Subcutaneous adipose tissue (tissue), 4 donors: Measurements from ENCODE around the gene PLPPR3. TPM values are rescaled to one million over a fixed set of nuclear protein-coding genes. Genes with fewer than 3 reads are reported as not detected.

Experiments used
- total RNA-seq, 4 donors: library from RNA; depleted of rRNA; stranded (reverse); fragments of >200 nt; gene quantifications; one replicate each; pipeline ENCODE4 v1.1.0, GENCODE V29; 2016
- TF ChIP-seq, protein P1 (sequence below): fragments of 450-650 bp; IDR thresholded peaks from one replicate; pipeline ENCODE4 v1.5.1; 2016; ENCODE audit warnings: low read depth, mild to moderate bottlenecking, control low read depth, antibody characterized with exemption, moderate library complexity

PLPPR3 gene
- total RNA-seq, 4 donors from 2014 or later = not detected

DNA sequence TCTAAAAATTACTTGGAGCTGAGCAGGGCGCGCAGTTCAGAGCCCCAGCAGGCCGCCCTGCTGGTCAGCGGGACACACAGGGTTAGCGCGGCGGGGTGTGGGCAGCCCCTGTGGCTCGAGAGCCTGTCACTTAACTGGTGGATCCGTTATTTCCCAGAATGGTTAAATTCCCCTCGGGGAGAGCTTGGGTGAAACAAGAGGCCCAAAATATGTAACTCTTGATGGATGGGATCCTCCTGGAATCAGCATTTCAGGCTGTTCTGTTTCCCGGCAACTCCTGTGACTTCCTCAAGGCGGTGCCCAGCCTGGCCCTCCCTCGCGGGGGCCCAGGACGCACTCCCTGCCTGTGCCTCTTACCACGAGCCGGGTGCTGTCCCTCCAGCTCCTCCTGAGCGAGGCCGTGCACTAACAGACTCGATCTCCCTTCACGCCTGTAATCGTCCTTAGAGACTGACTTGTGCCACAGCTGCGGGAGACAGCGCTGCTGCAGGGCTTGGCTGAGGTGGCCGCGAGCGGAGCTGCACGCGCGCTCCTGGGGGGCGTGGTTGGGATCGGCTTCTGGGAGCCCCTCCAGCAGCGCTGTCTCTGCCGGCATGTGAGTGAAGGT lies 14.8 kb downstream of the PLPPR3 start:
- TF ChIP-seq, protein P1, sequence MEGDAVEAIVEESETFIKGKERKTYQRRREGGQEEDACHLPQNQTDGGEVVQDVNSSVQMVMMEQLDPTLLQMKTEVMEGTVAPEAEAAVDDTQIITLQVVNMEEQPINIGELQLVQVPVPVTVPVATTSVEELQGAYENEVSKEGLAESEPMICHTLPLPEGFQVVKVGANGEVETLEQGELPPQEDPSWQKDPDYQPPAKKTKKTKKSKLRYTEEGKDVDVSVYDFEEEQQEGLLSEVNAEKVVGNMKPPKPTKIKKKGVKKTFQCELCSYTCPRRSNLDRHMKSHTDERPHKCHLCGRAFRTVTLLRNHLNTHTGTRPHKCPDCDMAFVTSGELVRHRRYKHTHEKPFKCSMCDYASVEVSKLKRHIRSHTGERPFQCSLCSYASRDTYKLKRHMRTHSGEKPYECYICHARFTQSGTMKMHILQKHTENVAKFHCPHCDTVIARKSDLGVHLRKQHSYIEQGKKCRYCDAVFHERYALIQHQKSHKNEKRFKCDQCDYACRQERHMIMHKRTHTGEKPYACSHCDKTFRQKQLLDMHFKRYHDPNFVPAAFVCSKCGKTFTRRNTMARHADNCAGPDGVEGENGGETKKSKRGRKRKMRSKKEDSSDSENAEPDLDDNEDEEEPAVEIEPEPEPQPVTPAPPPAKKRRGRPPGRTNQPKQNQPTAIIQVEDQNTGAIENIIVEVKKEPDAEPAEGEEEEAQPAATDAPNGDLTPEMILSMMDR = no peak

DNA sequence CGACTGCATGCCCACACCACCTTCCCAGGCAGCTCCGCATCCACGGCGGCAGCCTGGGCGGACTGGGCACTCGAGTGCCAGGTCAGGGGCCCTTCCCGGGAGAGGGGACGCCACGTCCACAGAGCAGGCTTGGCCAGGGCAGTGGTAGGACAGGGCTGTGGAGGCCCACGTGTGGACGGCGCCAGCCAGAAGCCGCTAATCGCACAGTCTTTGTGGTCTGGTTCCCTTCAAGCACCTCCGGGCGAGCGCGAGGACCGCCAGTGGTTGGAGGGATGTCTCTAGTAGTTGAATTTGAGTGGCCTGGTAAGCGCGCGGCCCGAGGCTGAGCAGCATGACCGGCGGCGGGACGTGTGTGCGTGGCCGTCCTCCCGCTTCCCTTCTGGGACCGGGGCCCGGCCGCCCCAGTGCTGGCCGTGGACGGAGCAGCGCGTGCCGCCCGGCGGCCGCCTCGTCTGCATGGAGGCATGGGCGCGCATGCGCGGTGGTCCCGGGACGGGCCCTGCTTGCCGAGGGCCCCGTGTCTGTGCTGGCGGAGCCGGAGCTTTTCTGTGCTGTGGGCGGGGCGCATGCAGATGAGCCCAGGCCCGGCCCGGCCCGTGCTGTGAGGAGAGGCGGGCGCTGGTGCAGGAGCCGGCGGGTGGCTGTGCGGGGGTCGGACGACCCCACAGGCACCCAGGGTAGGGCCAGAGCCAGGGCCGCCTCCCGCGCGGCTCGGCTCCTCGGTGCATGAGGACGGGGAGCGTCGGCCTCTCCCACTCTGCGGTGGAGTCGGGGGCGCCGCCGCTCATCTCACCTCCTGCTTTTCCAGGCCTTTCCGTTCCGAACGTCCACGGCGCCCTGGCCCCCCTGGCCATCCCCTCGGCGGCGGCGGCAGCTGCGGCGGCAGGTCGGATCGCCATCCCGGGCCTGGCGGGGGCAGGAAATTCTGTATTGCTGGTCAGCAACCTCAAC lies 15.9 kb downstream of the PLPPR3 start:
- TF ChIP-seq, protein P1 = no peak

- TF ChIP-seq, protein P1 = no peak
Measured at GRCh38 chr19:805166-805551, 16.6 kb downstream of the PLPPR3 start.

GRCh38 chr19:804419-805165 lies 17.2 kb downstream of the PLPPR3 start:
- TF ChIP-seq, protein P1 = no peak

DNA sequence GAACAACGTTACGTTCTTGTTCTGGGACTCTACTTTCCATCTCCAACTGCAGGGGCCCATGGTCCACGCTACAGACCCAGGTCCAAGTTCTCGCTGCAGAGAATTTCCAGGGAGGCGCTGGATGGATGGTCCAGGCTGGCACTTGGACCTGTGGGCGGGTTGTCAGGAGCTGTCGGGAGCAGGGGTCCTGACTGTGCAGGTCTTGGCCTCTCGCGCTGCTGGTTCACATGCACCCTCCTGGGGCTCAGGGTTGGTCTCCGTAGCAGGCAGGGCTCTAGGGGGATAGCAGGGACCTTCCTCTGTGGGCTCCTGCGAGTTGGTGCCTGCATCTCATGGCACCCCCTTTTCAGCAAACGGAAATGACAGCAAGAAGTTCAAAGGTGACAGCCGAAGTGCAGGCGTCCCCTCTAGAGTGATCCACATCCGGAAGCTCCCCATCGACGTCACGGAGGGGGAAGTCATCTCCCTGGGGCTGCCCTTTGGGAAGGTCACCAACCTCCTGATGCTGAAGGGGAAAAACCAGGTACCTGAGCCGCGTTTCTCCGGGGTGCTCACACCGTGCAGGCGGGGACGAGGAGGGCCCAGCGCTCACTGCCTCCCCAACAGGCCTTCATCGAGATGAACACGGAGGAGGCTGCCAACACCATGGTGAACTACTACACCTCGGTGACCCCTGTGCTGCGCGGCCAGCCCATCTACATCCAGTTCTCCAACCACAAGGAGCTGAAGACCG lies 17.9 kb downstream of the PLPPR3 start:
- TF ChIP-seq, protein P1 = no peak

DNA sequence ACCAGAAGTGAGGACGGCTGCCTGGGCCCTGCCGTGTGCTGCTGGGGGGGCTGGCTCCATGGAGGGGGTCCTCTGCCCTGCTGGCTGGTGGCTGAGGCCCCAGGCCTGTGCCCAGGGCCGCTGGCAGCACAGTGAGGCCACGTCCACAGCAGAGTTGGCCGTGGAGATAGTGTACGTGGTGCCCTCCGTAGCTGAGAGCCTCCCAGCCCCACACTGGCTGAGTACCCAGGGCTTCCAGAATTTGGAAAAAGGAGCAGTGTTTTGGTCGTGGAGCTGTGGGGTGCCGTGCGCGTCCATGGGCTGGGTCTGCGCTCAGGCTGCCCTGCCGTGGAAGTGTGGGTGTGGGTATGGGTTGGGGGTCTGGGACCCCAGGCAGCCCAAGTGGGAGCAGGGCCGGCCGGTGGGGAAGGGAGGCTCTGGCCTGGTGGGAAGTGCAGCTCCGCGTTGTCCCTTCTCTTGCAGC lies 18.6 kb downstream of the PLPPR3 start:
- TF ChIP-seq, protein P1 = no peak
